RWPE1 (cell line): Measurements from ENCODE around the gene CCDC171.

Experiments used
- CTCF ChIA-PET: fragments of 350-600 bp; sonication (Branson Sonifier 250); formaldehyde crosslinking; extraction: SDS; loops from one replicate; lab custom pipeline; 2021; lab: Yijun Ruan, JAX
- POLR2A ChIA-PET: fragments of 400-600 bp; formaldehyde crosslinking; extraction: SDS; loops from one replicate; lab custom pipeline; 2020; ENCODE audit warnings: antibody characterized with exemption; ENCODE audit not compliant: low non-redundant PET; lab: Yijun Ruan, JAX
- DNase-seq: peaks from one replicate; pipeline ENCODE4 v3.0.0; 2012; ENCODE audit warnings: low spot score
- H3K27ac ChIP-seq: fragments of 450-650 bp; 2 replicates; pipeline ENCODE4 v1.5.1; 2017
- CTCF ChIP-seq: fragments of 450-650 bp; conservative IDR thresholded peaks from 2 replicates; pipeline ENCODE4 v1.5.1; 2017; ENCODE audit warnings: low read depth, mild to moderate bottlenecking

The CCDC171 gene

GRCh38 chr9:16022228-16022627 is 469.4 kb downstream of the CCDC171 start:
- no peak for TF ChIP-seq CTCF
- CTCF ChIA-PET: no interaction called here
- POLR2A ChIA-PET: no interaction called here
- no peak for DNase-seq
- no peak overlapping the region for H3K27ac ChIP-seq

DNA sequence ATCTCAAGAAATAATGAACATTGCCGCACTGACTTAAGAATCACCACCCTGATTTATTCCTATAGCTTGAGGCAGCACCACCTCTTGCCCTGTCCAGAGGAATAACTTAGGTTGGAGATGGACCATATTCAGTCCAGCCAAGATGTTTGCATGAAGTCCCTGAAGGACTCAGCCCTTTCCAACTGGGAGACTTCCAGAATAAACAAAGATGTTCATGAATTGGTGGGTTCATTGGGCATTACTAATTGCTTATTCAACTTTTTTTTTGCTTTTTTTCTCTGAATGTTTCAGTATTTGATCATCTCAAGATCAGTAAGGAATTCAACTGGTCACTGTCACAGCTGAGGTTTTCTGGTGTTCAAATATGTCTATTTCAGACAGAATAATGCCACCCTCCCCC is 470.6 kb downstream of the CCDC171 start:
- ChIA-PET POLR2A (no interaction called here), CTCF (no interaction called here)
- TF ChIP-seq CTCF: no peak
- no peak for DNase-seq
- no peak overlapping the region for H3K27ac ChIP-seq
